ENCODE measurements around the gene WASF2.
"Not testable (repeated sequence)": the region's sequence is repeated elsewhere in the genome, so short reads cannot be mapped to it uniquely, and the experiment has no call there.

The WASF2 gene

DNA sequence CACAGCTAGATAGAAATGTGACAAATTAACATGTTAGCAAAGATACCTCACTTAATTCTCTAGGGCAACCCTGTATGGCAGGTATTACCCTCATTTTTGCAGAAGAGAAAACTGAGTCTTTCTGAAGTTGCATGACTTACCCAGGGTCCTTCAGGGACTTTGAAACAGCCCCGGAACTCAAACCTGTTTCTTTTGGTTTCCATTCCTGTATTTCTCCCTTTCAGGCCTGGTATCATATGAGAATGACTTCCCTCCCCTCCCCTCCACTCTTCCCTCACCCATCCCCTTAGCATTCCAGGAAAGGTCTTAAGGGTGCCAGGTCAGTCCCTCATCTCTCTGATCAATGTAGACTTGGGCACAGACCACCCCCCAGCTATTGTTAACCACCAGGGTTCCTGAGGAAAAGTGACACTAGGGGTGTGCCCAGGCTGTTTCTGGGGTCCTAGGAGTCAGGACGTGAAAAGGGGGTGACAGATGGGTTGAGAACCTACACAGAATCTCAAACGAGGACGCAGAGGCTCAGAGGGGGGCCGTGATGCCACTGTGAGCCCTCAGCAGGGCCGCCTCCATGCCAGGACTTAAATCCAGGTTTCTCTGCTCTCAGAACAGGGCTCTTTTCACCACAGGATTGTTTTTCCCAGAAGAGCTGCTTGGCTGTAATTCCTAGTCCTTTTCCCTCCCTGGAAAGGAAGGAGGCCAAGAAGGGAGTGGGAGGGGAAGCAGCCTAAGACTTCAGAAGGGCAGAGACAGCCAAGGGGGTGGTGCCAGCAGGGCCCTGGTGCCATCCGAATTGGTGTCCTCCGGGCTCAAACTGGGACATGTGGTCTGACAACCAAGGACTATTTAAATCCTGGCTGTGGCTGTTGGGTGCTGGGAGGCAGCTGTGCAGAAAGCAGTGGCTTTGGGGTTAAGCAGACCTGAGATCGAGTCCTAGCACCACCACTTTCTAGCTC lies 2.1 kb upstream of the WASF2 start:
- no peak for DNase-seq

DNA sequence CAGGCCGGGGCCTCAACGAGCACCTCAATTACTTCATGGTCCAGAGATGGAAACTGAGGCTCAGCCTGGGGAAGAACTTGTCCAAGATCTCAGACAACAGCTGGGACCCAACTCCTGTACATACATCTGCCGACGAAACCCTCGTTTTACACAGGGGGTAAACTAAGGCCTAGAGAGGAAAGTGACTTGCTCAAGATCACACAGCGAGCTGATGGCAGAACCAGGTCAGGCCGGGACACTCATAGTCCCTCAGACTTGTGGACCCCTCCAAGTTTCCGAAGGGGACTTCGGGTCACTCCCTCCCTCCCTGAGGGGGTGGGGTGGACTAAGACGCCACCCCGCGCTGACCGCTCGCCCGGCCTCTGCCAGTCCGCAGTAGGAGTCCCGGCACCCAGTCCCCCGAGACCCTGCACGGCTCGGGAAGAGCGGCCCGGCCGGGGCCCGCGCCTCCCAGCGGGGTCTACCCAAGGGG lies 430 bp downstream of the WASF2 start:
- peak; percentile 23 to 44 for DNase-seq

DNA sequence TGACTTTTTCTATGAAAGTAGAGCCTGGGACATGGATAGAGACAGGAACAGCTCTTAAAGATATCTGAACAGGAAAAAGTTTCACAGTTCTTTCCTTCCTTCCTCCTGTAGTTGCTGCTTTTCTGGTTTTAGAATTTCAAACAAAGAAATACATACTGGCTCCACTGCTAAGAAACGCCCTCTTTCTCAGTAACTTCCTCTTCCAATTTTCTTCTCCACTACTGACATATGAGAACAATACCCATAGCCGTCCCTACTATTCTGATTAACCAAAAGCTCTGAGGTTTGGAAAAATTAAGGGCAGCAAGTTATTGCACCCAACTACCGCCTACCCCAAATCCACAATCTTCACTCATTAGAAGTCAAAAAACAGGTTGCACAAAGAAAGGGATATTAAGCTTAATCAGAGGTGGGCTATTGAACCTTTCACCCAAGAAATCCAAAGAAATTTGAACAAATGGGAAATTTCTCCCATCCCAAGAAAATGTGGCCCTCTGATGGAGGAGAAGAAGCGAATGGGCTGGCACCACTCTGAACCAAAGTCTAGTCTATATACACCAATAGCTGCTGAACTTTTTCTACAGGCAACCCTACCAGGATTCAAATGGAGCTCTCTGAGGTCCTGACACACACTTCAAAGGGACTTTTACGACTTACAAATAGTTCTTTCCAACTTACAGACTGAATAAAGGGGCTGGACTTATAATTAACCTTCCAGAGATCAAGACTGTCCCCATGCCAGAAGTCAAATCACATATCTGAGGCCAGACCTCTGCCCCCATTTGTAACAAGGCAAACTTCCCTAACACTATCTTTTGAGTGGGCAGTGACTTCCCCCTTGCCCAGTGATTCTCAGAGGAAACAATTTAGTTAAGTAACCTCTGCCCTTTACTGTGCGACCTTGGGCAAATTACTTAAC lies 1.7 kb downstream of the WASF2 start:
- peak; percentile 93 to 97 for DNase-seq

DNA sequence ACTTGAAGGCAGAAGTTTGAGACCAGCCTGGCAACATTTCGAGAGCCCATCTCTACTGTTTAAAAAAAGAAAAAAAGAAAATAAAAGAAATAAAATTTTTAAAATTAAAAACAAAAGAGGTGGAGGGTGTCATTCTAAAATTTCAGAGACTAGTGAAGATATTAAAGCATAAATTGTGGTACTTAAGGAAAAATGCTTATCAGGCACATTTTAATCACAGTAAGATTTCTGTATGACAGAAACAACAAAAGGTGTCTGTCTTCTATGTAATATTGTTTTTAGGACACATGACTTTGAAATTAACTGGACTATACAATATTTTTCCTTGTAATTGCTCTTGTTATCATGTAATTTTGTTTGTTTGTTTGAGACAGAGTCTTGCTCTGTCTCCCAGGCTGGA lies 4.6 kb downstream of the WASF2 start:
- no peak for DNase-seq

DNA sequence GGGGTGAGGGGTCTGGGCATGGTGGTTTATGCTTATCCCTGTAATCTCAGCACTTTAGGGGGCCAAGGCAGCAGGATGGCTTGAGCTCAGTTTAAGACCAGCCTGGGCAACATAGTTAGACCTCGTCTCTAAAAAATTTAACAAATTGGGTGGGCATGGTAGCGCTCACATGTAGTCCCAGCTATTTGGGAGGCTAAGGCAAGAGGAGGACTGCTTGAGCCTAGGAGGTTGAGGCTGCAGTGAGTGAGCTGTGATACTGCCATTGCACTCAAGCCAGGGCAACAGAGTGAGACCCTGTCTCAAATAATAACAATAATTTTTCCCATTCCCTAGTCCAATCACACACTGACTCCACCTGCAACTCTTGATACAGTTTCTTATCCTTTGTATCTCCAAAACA lies 6.3 kb downstream of the WASF2 start:
- no peak for DNase-seq

DNA sequence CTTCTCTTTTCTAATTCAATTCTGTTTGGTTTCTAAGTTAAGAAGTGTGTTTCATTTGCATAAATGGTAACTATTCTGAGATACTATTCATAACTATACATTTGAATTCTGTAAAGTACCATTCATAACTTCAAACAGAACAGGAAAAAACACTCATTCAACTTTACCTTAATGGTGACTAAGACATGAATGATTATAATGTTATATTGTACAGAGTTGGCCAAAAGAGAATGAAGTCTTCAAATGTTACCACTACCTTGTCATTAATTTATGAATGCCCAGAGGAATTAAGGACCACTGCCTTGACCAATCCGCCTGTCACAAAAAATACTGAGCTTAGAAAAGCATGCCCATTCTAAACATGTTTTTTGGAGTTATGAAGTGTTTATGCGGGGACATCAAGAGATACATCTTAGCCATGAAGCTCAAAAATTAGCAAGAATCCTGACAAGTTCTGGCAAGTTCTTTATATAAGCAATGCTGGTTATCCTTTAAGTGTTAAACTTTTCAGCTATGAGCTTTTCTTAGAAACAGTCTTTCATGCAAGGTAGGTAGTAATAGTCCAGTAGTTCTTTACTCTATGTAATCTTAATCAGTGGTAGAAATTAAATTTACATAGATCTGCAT lies 7.9 kb downstream of the WASF2 start:
- no peak for DNase-seq

DNA sequence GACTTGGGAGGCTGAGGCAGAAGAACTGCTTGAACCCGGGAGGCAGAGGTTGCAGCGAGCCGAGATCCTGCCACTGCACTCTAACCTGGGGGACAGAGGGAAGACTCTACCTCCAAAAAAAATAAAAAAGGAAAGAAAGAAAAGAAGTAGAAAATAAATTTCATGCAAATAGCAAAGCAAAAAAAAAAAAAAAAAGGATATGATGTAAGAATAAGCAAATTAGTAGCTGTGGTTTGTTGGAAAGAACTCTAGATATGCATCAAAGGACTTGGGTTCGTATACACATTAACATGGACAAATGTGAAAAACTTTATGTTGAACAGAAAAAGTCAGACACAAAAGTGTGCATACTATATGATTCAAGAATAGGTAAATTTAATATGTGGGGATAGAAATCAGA lies 11.9 kb downstream of the WASF2 start:
- DNase-seq, result no peak

DNA sequence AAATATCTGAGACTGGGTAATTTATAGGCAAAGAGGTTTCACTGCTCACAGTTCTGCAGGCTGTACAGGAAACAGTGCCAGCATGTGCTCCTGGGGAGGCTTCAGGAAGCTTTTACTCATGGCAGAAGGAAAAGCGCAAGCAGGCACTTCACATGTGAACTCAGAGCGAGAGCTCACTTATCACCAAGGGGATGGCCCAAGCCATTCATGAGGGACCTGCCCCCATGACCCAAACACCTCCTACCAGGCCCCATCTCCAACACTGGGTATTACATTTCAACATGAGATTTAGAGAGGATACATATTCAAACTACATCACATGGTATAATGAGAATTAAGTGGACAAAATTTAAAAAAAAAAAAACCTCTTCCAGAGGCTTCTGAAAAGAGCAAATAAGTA lies 13.7 kb downstream of the WASF2 start:
- DNase-seq, result no peak

DNA sequence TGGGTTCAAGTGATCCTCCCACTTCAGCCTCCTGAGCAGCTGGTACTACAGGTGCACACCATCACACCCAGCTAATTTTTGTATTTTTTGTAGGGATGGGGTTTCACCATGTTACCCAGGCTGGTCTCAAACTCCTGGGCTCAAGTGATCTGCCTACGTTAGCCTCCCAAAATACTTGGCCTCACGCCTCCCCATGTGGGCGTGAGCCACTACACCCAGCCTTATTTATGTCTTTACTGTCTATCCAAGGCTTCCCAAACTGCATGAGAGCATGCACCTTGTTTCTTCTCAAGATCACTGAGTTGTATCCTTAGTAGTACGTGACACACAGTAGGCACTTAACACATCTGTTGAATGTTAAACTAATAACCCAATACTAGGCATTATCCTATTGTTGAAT lies 14.2 kb downstream of the WASF2 start:
- DNase-seq, result no peak

DNA sequence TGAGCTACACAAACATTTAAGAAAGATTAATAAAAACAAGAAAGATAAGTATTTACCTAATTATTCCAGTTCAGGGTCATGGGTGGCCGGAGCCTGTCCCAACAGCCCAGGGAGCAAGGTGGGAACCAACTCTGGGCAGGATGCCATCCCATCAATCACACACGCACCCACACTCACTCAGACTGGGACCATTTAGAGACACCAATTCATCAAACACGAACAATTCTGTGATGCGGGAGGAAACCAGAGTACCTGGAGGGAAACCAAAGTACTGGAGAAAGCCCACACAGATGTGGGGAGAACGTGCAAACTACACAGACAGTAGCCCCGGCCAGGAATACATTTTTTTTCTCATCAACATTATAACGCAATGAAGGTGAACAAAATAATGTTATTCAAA lies 16.2 kb downstream of the WASF2 start:
- DNase-seq, result no peak

DNA sequence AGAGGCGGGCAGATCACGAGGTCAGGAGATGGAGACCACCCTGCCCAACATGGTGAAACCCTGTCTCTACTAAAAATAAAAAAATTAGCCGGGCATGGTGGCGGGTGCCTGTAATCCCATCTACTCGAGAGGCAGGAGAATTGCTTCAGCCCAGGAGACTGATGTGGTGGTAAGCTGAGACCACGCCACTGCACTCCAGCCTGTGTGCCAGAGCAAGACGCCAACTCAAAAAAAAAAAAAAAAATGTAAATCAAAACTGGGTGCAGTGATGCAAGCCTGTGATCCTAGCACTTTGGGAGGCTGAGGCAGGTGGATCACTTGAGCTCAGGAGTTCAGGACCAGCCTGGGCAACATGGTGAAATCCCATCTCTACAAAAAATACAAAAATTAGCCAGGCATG lies 17.9 kb downstream of the WASF2 start:
- not testable (repeated sequence) for DNase-seq

DNA sequence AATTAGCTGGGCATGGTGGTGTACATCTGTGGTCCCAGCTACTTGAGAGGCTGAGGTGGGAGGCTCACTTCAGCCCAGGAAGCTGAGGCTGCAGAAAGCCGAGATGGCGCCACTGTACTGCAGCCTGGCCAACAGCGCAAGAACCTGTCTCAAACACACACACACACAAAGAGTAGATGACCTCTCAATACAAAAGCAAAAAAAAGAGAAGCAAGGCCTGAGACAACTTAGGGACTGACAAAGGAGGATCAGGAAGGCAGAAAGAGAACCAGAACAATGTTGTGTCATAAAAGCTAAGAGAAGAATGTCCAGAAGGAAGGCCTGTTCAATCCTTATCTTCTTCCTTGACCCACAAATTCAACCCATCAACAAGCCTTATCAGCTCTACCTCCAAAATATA lies 18.5 kb downstream of the WASF2 start:
- no peak for DNase-seq

DNA sequence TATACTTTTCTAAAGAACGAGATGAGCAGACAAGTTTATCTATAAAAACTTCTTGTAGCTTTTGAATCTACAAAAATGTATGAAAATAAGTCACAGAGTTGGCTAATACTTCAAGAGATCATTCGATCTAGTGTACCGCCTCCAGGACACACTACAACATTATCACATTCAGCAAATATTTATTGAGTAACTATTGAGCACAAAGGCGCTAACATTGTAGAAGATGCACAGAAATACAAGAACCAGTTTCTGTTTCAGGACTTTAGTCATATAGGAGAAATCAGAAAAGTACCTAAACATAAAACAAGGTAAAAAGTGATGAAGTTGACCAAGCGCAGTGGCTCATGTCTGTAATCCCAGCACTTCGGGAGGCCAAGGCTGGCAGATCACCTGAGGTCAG lies 20.6 kb downstream of the WASF2 start:
- DNase-seq, result no peak

DNA sequence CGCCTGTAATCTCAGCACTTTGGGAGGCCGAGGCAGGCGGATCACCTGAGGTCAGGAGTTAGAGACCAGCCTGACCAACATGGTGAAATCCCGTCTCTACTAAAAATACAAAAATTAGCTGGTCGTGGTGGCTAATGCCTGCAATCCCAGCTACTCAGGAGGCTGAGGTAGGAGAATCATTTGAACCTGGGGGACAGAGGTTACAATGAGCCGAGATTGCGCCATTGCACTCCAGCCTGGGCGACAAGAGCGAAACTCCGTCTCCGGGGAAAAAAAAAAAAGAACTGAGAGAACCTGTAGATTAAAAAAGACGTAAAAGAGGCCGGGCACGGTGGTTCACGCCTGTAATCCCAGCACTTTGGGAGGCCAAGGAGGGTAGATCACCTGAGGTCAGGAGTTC lies 21.6 kb downstream of the WASF2 start:
- not testable (repeated sequence) for DNase-seq

DNA sequence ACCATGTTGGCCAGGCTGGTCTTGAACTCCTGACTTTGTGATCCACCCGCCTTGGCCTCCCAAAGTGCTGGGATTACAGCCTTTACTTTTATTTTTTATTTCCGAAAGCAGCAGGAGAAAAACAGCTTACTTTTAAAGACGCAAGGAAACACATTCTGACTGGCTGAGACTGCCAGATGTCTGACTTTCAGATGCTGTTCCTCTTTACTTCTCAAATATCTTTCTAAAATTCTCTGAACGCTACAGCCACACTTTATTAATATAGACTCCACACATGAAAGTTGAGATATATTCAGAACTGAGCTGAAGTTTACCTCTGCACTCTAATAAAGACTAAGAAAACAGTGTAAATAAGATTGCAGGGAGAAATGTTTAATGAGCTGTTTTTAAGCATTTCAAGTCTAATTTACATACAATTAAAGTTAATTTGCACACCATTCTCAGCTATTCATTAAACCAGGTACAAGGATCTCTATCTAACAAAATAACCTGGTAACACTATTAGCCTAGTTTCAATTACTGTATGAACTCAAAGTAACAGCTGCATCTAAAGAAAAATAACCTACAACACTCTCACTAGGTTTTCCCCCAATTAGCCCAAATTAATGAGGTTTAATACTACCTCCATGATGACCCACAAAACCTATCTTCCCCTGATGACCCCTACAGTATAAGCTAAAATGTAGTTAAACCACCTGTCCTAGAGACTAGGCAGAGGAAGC lies 24.9 kb downstream of the WASF2 start:
- no peak for DNase-seq

DNA sequence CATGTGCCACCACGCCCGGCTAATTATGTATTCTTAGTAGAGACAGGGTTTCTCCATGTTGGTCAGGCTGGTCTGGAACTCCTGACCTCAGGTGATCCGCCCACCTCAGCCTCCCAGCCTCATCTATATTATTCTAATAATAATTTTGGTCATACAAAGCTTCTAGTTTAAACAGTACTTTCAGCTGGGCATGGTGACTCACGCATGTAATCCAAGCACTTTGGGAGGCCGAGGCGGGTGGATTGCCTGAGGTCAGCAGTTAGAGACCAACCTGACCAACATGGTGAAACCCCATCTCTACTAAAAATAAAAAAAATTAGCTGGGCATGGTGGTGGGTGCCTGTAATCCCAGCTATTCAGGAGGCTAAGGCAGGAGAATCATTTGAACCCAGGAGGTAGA lies 26.1 kb downstream of the WASF2 start:
- not testable (repeated sequence) for DNase-seq

DNA sequence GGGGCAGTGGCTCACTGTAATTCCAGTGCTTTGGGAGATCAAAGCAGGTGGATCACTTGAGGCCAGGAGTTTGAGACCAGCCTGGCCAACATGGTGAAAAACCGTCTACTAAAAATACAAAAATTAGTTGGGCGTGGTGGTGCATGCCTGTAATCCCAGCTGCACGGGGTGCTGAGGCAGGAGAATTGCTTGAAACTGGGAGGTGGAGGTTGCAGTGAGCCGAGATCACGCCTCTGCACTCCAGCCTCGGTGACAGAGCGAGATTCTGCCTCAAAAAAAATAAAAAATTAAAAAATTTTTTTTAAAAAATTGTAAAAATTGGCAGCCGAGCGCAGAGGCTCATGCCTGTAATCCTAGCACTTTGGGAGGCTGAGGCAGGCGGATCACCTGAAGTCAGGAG lies 31.4 kb downstream of the WASF2 start:
- DNase-seq, result not testable (repeated sequence)

DNA sequence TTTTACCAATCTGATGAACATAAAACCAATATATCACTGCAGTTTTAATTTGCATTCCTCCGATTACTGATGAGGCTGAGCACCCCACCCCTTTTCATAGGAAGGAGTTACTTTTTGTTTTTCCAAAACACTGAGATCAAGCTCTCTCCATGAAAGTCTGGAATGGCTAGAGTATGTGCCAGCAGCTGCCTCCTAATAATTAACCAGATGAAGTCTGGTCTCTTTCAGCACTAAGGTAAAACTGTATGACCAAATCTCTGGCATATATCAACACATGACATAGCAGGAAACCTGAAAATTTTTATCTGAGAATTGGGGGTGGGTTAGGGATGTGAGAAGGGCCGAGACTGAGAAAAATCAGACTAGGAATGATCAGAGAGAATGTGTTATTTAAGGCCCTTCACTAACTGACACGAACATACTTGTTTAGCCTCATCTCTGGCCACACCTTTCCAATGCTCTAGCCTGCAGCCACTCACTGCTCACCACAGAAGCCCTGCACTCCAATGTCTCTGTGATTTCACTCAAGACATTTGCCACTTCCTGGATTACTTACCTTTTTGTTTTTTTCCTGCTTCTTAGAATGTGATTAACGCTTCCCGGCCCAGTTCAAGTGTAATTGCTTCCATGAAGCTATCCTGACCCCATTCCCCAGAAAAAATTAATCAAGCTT lies 34.7 kb downstream of the WASF2 start:
- no peak for DNase-seq

DNA sequence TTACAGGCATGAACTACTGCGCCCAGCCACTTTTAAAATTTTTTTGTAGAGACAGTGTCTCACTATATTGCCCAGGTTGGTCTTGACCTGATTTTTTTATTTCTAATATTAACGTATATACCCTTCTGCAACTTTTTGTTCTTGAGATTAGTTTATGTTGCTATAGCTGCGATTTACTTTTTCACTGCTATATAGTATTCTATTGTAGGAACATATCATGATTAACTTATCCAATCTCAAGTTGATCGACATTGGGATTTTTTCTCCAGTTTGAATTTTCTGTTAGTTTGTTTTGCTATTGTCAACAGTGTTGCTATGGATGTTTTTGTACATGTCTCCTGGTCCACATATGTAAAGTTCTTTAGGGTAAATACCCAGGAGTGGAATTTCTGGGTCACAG lies 35.4 kb downstream of the WASF2 start:
- DNase-seq, result no peak

DNA sequence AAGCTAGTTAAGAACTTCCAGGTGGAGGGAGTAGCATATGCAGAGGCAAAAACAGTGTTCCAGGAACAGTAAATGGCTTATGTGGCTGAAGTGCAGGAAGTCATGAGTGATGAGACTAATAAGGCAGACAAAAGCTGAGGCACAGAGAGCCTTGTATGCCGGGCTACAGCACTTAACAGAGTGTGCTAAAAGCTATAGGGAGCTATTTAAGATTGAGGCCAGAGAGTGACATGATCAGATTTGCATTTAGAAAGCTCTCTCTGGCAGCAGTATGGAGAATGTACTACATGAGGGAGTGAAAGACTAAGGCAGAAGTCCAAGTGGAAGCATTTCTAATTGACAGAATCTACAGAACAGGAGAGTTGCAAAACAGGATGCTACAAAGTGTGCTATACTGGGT lies 38.6 kb downstream of the WASF2 start:
- no peak for DNase-seq

DNA sequence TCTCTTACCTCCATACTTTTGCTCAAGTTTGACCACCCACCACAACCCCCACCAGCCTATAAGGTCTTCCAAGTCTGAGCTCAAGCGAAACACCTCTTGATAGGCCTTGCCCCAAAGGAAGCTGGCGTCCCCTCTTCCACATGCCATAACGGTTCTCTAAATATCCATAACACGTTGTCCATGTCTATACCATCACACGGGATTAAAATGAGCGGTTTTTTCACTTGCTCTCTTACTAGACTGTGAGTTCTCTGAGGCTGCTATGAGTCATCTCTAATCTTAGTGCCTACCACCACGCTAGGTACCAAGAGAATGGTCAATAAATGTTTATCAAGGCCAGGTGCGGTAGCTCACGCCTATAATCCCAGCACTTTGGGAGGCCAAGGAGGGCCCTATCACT lies 41.0 kb downstream of the WASF2 start:
- DNase-seq, result no peak

DNA sequence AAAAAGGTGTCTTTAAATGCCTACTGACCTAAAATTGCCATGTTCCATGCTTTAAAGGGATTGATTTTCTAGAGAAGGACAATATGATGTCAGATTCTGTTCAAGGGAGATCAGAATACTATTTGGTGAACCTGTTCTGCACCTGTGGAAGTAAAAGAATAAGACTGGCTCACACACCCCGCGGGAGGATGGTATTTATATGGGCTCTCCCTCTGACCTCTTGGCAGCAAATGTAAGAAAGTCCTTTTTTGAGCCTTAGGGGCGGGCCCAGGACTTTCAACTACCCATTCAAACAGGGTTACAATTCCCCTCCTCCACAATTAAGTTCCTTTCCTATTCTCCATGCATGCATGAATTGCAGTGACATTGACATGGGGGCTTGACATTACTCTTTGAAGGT lies 42.1 kb downstream of the WASF2 start:
- DNase-seq, result no peak
